Endothelial cell of umbilical vein (primary cell): Measurements from ENCODE around the gene GEMIN8. TPM values are rescaled to one million over a fixed set of nuclear protein-coding genes. Genes with fewer than 3 reads are reported as not detected.

Experiments used
- BruUV-seq: library from RNA; stranded (reverse); fragments of 400-500 nt; replicated peaks from 2 replicates; lab custom pipeline; 2021; lab: Mats Ljungman, UMichigan
- CTCF ChIA-PET: fragments of 300-600, 350-600 bp; sonication (Branson Sonifier 250); formaldehyde crosslinking; loops from one replicate; lab custom pipeline; 2021; ENCODE audit warnings: antibody characterized with exemption, inconsistent platforms; lab: Charles Lee
- POLR2A ChIA-PET: fragments of 300-600, 350-600 bp; sonication (Branson Sonifier 250); formaldehyde crosslinking; loops from one replicate; lab custom pipeline; 2021; ENCODE audit warnings: antibody characterized with exemption, inconsistent platforms; lab: Charles Lee
- DNase-seq: peaks from one replicate; pipeline ENCODE4 v3.0.0-alpha.2; 2011; ENCODE audit warnings: low read depth, low spot score
- FAIRE-seq: peaks from 2 replicates; lab custom pipeline; 2011; peaks lifted over from hg19 to GRCh38; lab: Jason Lieb, UNC
- H2AFZ ChIP-seq: 2 replicates; pipeline ENCODE4 v1.6.0; 2012; ENCODE audit warnings: low read depth, low read length, control low read depth, inconsistent platforms
- H3K27ac ChIP-seq: 2 replicates; pipeline ENCODE4 v1.5.1; 2011; ENCODE audit warnings: low read depth, mild to moderate bottlenecking, control low read depth, low read length, moderate library complexity; ENCODE audit not compliant: insufficient read depth
- H3K27me3 ChIP-seq, 2 experiments: 2 replicates each; pipeline versions ENCODE4 v1.6.0 to v1.6.1; 2011; ENCODE audit warnings: low read length in 2 of 2, mixed read lengths in 1 of 2; ENCODE audit not compliant: control insufficient read depth in 2 of 2, insufficient read depth in 2 of 2
- H3K36me3 ChIP-seq, 2 experiments: 2 replicates in 1 of 2; 3 replicates in 1 of 2; pipeline ENCODE4 v1.5.1; 2011; ENCODE audit warnings: low read length in 2 of 2, mild to moderate bottlenecking in 1 of 2, moderate library complexity in 1 of 2; ENCODE audit not compliant: control insufficient read depth in 2 of 2, insufficient read depth in 2 of 2; ENCODE audit errors: extremely low read depth in 1 of 2
- H3K4me1 ChIP-seq: 3 replicates; pipeline ENCODE4 v1.5.1; 2011; ENCODE audit warnings: mild to moderate bottlenecking, low read length; ENCODE audit not compliant: control insufficient read depth, insufficient read depth; ENCODE audit errors: extremely low read depth
- H3K4me2 ChIP-seq: 2 replicates; pipeline ENCODE4 v1.6.1; 2011; ENCODE audit warnings: low read length, control low read depth, mixed read lengths; ENCODE audit not compliant: insufficient read depth
- H3K4me3 ChIP-seq, 3 experiments: fragments of 200-600 bp in 1 of 3; sonication (generic), shearing (Covaris generic) in 1 of 3; replicated peaks in 1 of 3; 2 replicates each; pipeline ENCODE4 v1.5.1; 2011 to 2016; ENCODE audit warnings: control low read depth in 3 of 3, low read length in 3 of 3, mild to moderate bottlenecking in 2 of 3, inconsistent platforms in 1 of 3, low read depth in 1 of 3, moderate library complexity in 1 of 3; ENCODE audit not compliant: insufficient read depth in 1 of 3
- H3K79me2 ChIP-seq: 2 replicates; pipeline ENCODE4 v1.6.0; 2012; ENCODE audit warnings: low read length, inconsistent platforms; ENCODE audit not compliant: control insufficient read depth, insufficient read depth
- H3K9ac ChIP-seq: replicated peaks from 2 replicates; pipeline ENCODE3; 2011; ENCODE audit warnings: low read length, control low read depth; ENCODE audit not compliant: insufficient read depth; ENCODE audit errors: extremely low read depth
- H3K9me1 ChIP-seq: replicated peaks from 3 replicates; pipeline ENCODE4 v1.6.0; 2011; ENCODE audit warnings: mild to moderate bottlenecking, low read length; ENCODE audit not compliant: control insufficient read depth, insufficient read depth; ENCODE audit errors: extremely low read depth
- H3K9me3 ChIP-seq: replicated peaks from 2 replicates; pipeline ENCODE4 v1.5.1; 2012; ENCODE audit warnings: low read length, inconsistent platforms; ENCODE audit not compliant: control insufficient read depth, insufficient read depth
- H4K20me1 ChIP-seq: replicated peaks from 2 replicates; pipeline ENCODE3; 2011; ENCODE audit warnings: mild to moderate bottlenecking, low read length; ENCODE audit not compliant: control insufficient read depth, insufficient read depth; ENCODE audit errors: extremely low read depth
- EZH2 ChIP-seq: IDR thresholded peaks from 2 replicates; pipeline ENCODE4 v1.6.1; 2012; ENCODE audit warnings: borderline replicate concordance, low read depth, mild to moderate bottlenecking, moderate library complexity, low read length, inconsistent platforms; ENCODE audit not compliant: severe bottlenecking
- FOS ChIP-seq: IDR thresholded peaks from 2 replicates; pipeline ENCODE4 v1.6.1; 2011; ENCODE audit warnings: mild to moderate bottlenecking, low read length, moderate library complexity, borderline replicate concordance; ENCODE audit not compliant: insufficient read depth
- GATA2 ChIP-seq: IDR thresholded peaks from 2 replicates; pipeline ENCODE4 v1.7.0; 2011; ENCODE audit warnings: low read depth, mild to moderate bottlenecking, moderate library complexity, mixed read lengths, low read length; ENCODE audit not compliant: insufficient read length, insufficient read depth
- JUN ChIP-seq: IDR thresholded peaks from 2 replicates; pipeline ENCODE4 v1.6.1; 2011; ENCODE audit warnings: borderline replicate concordance, low read depth; ENCODE audit not compliant: insufficient read length, insufficient read depth
- MYC ChIP-seq: IDR thresholded peaks from one replicate; pipeline ENCODE4 v1.6.1; 2011; ENCODE audit warnings: mild to moderate bottlenecking, low read depth, low read length
- POLR2A ChIP-seq: IDR thresholded peaks from 2 replicates; pipeline ENCODE4 v1.6.1; 2012; ENCODE audit warnings: low read depth, mild to moderate bottlenecking, control low read depth, low read length
- POLR2AphosphoS5 ChIP-seq: IDR thresholded peaks from 2 replicates; pipeline ENCODE4 v1.6.1; 2012; ENCODE audit warnings: low read depth, mild to moderate bottlenecking, control low read depth, low read length, moderate library complexity; ENCODE audit not compliant: insufficient read depth
- dilution Hi-C: fragments of 300-500 bp; cut with MboI; formaldehyde crosslinking; loops from one replicate; pipeline ENCODE4 v1.15.0; 2019; ENCODE audit warnings: low sequenced_read_pairs; ENCODE audit not compliant: extremely low pct_ligation_motif_present
- intact Hi-C: fragments of 100-400 bp; cut with micrococcal nuclease; formaldehyde crosslinking; loops from one replicate; pipeline ENCODE4 v1.10.0; 2022
- polyA plus RNA-seq, 4 experiments: library from polyadenylated mRNA; depleted of rRNA in 3 of 4; stranded (reverse) in 3 of 4; unstranded in 1 of 4; fragments of >200 nt; gene quantifications; 2 replicates each; pipeline versions ENCODE4 v1.2.1 to v1.2.3, GENCODE V29; 2011 to 2012; ENCODE audit warnings: missing spikeins in 1 of 4
- total RNA-seq: library from RNA; stranded (reverse); gene quantifications from 2 replicates; pipeline ENCODE4 v1.2.3, GENCODE V29; 2021
- TF ChIP-seq, protein P1 (sequence below), 2 donors: IDR thresholded peaks; 1 replicate in 1 of 2; 2 replicates in 1 of 2; pipeline ENCODE4 v1.5.1; 2011; ENCODE audit warnings: low read length in 2 of 2, mild to moderate bottlenecking in 2 of 2, moderate library complexity in 2 of 2, control low read depth in 1 of 2, inconsistent platforms in 1 of 2, low read depth in 1 of 2; ENCODE audit not compliant: insufficient read depth in 1 of 2; ENCODE audit errors: extremely low read depth in 1 of 2
- TF ChIP-seq, protein P2 (sequence below): IDR thresholded peaks from 2 replicates; pipeline ENCODE4 v1.6.1; 2011; ENCODE audit not compliant: insufficient read depth, insufficient read length

GEMIN8 gene
- total and polyA plus RNA-seq, 2 donors (not counting 3 experiments of a cell fraction or from before 2014, with no cell fraction given) = 18.5 to 24.5 TPM

DNA sequence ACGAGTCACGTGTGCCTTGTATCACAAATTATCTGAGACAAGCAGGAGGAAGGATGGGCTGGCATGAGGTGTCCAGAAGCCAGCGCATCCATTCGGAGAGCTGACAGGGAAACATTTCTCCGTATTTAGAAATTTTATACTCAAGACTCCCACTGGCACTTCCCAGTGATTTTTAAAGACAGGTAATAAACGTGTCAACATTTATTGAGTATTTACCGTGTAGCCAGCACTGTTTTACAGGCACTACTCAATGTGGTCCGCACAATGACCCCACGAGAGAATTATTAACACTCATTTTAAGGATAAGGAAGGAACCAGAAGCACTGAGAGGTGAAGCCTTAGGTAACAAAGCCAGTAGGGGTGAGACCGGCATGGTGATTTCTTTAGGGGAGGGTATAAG, 23.2 kb downstream of the GEMIN8 start:
- intact Hi-C loops (no loop called here), dilution Hi-C loops (no loop called here)
- H3K36me3 ChIP-seq = no peaks in the 10 kb centered on the region
- no peaks in the 10 kb centered on the region for H3K4me1 ChIP-seq
- DNase-seq = no peak
- FAIRE-seq = no peak
- H2AFZ ChIP-seq = no peak overlapping the region
- no peaks in the 10 kb centered on the region for H3K9me3 ChIP-seq
- no peak overlapping the region for H3K9ac ChIP-seq
- POLR2A ChIA-PET = no interaction called here
- H3K27ac ChIP-seq = no peak overlapping the region
- no peaks in the 10 kb centered on the region for H4K20me1 ChIP-seq
- CTCF ChIA-PET = no interaction called here
- TF ChIP-seq, protein P1, sequence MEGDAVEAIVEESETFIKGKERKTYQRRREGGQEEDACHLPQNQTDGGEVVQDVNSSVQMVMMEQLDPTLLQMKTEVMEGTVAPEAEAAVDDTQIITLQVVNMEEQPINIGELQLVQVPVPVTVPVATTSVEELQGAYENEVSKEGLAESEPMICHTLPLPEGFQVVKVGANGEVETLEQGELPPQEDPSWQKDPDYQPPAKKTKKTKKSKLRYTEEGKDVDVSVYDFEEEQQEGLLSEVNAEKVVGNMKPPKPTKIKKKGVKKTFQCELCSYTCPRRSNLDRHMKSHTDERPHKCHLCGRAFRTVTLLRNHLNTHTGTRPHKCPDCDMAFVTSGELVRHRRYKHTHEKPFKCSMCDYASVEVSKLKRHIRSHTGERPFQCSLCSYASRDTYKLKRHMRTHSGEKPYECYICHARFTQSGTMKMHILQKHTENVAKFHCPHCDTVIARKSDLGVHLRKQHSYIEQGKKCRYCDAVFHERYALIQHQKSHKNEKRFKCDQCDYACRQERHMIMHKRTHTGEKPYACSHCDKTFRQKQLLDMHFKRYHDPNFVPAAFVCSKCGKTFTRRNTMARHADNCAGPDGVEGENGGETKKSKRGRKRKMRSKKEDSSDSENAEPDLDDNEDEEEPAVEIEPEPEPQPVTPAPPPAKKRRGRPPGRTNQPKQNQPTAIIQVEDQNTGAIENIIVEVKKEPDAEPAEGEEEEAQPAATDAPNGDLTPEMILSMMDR (IDR thresholded peaks at IDR 0.05; ENCODE audit: extremely low read depth in 1 of 2, insufficient read depth in 1 of 2, low read depth in 1 of 2, low read length in 2 of 2) = no peak
- TF ChIP-seq GATA2 (no peak), MYC (no peak), POLR2A (no peak), POLR2AphosphoS5 (no peak), JUN (no peak), EZH2 (no peak), FOS (no peak)
- TF ChIP-seq, protein P2, sequence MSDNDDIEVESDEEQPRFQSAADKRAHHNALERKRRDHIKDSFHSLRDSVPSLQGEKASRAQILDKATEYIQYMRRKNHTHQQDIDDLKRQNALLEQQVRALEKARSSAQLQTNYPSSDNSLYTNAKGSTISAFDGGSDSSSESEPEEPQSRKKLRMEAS = no peak
- no peak overlapping the region for H3K4me2 ChIP-seq
- no TSS peak for BruUV-seq
- no peak overlapping the region for H3K4me3 ChIP-seq
- H3K9me1 ChIP-seq = no peaks in the 10 kb centered on the region
- H3K27me3 ChIP-seq = no peaks in the 10 kb centered on the region
- no peaks in the 10 kb centered on the region for H3K79me2 ChIP-seq
